T-helper 1 cell (primary cell): ENCODE measurements around the gene TAC1.
"Not testable (repeated sequence)": the region's sequence is repeated elsewhere in the genome, so short reads cannot be mapped to it uniquely, and the experiment has no call there.

Experiments used
- DNase-seq, 5 donors: peaks; one replicate each; pipeline ENCODE4 v3.0.0-alpha.2; 2012 to 2020
- total RNA-seq, 4 donors: gene quantifications; one replicate each; lab custom pipeline; 2026; lab: John Stamatoyannopoulos, UW

The TAC1 gene
- 0 reads per million in 4 donors for total RNA-seq

GRCh38 chr7:97731736-97732564 is at the start of gene TAC1:
Gene TAC1 (plus strand): TSS chr7:97732086. CDS start chr7:97732613, 527 bp downstream.
- DNase-seq = no peak

GRCh38 chr7:97685952-97686351 is 45.9 kb upstream of the TAC1 start:
- no peak for DNase-seq

- DNase-seq = no peak
Observed at GRCh38 chr7:97693586-97693985, 38.3 kb upstream of the TAC1 start.

GRCh38 chr7:97694355-97694754 is 37.5 kb upstream of the TAC1 start:
- no peak for DNase-seq

- DNase-seq = no peak
Observed at GRCh38 chr7:97697396-97697795, 34.5 kb upstream of the TAC1 start.

GRCh38 chr7:97722386-97722785 is 9.5 kb upstream of the TAC1 start:
- DNase-seq = no peak

GRCh38 chr7:97732565-97733275 is 834 bp downstream of the TAC1 start:
- no peak for DNase-seq

- no peak for DNase-seq
Observed at GRCh38 chr7:97733276-97734161, 1.6 kb downstream of the TAC1 start.

GRCh38 chr7:97734255-97734654 is 2.4 kb downstream of the TAC1 start:
- DNase-seq = no peak

GRCh38 chr7:97735075-97735474 is 3.2 kb downstream of the TAC1 start:
- no peak for DNase-seq

GRCh38 chr7:97748482-97748881 is 16.6 kb downstream of the TAC1 start:
- no peak for DNase-seq

GRCh38 chr7:97751566-97751965 is 19.7 kb downstream of the TAC1 start:
- DNase-seq = no peak

GRCh38 chr7:97752215-97752614 is 20.3 kb downstream of the TAC1 start:
- DNase-seq = no peak

- DNase-seq = no peak
Observed at GRCh38 chr7:97757824-97758223, 25.9 kb downstream of the TAC1 start.

- no peak for DNase-seq
Observed at GRCh38 chr7:97770850-97771249, 39.0 kb downstream of the TAC1 start.

GRCh38 chr7:97771576-97771975 is 39.7 kb downstream of the TAC1 start:
- no peak for DNase-seq

- no peak for DNase-seq
Observed at GRCh38 chr7:97772045-97772901, 40.4 kb downstream of the TAC1 start.

GRCh38 chr7:97786398-97786797 is 54.5 kb downstream of the TAC1 start:
- DNase-seq = not testable (repeated sequence)
